ENCODE results near the gene SYNPO.

The SYNPO gene

DNA sequence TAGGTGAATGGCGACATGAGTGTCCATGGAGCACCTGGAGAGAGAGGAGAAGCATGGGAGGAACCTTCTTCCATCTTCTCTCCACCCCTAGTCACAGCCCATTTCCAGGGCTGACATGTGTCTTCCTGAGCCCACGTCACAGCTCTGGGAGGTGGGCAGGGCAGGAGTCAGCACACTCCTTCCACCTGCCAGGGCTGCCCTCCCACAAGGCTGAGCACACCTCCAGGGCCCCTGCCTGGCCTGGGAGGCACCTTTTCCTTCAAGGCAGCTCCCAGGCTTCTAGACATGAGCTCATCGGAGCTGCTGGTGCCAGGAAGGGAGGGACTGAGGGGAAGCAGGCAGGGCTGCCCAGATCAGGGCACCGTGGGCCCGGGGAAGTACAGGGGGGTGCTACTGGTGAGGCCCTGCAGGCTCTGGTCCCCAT lies 13.6 kb upstream of the SYNPO start:
- no peak for DNase-seq (ENCODE audit: low read depth)
- TF ChIP-seq, protein P1, sequence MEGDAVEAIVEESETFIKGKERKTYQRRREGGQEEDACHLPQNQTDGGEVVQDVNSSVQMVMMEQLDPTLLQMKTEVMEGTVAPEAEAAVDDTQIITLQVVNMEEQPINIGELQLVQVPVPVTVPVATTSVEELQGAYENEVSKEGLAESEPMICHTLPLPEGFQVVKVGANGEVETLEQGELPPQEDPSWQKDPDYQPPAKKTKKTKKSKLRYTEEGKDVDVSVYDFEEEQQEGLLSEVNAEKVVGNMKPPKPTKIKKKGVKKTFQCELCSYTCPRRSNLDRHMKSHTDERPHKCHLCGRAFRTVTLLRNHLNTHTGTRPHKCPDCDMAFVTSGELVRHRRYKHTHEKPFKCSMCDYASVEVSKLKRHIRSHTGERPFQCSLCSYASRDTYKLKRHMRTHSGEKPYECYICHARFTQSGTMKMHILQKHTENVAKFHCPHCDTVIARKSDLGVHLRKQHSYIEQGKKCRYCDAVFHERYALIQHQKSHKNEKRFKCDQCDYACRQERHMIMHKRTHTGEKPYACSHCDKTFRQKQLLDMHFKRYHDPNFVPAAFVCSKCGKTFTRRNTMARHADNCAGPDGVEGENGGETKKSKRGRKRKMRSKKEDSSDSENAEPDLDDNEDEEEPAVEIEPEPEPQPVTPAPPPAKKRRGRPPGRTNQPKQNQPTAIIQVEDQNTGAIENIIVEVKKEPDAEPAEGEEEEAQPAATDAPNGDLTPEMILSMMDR (IDR thresholded peaks at IDR 0.05; ENCODE audit: control insufficient read depth, insufficient read depth, low read depth, low read length, missing control alignments), result no peak
- H3K4me3 ChIP-seq (ENCODE audit: control insufficient read depth, low read depth, low read length), result no peak overlapping the region

DNA sequence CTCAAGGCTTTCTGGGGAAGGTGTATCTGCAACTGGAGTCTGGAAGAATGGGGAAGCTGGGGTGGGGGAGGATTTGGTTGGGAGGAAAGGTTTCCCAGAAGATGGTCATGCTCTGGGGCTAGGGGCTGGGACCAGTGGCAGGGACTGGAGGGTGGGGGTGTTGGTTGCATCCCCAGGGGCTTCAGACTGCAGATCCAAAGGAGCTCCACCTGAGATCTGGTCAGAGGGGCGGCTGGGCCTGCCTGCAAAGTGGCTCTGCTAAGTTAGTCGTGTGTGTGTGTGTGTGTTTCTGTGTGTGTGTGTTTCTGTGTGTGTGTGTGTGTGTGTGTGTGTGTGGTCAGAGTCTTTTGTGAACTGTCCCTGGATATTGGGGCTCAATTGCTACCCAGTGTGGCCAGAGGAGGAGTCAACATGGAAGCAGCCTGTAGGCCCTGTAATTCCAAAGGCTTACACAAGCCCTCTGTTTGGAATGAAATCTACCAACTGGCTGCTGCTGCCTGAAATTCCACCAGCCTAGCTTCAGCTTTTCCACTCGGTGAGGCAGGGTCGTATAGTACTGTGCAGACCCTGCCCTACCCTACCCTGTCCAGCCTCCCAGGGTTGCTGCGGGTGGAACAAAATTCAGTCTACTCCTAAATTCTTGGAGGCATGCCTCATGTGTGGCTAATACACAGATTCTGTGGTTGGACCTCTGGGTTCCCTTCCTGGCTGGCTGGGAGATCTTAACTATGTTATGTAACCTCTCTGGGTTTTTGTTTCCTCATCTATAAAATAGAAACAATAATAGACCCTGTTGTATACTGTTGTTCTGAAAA lies 12.5 kb upstream of the SYNPO start:
- DNase-seq (ENCODE audit: low read depth), result no peak
- H3K4me3 ChIP-seq (ENCODE audit: control insufficient read depth, low read depth, low read length), result no peak overlapping the region
- TF ChIP-seq, protein P1 (IDR thresholded peaks at IDR 0.05; ENCODE audit: control insufficient read depth, insufficient read depth, low read depth, low read length, missing control alignments), result no peak

DNA sequence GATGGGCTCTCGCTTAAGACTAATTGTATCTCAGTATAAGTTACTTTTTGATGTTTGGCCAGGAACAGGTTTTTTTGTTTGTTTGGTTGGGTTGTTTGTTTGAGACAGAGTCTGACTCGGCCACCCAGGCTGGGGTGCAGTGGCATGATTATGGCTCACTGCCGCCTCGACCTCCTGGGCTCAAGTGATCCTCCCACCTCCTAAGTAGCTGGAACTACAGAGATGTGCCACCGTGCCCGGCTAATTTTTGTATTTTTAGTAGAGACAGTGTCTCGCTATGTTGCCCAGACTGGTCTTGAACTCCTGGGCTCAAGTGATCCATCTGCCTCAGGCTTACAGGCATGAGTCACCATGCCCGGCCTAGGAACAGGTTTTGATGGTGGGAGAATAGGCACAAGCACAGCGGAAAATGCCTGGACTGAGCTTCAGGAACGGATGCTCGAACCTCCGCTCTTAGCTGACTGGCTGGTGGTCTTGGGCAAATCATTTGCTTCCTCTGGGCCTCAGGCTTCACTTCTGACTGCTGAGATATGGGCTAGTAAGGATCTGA lies 11.4 kb upstream of the SYNPO start:
- TF ChIP-seq, protein P1 (IDR thresholded peaks at IDR 0.05; ENCODE audit: control insufficient read depth, insufficient read depth, low read depth, low read length, missing control alignments), result no peak
- no peak overlapping the region for H3K4me3 ChIP-seq (ENCODE audit: control insufficient read depth, low read depth, low read length)
- no peak for DNase-seq (ENCODE audit: low read depth)

DNA sequence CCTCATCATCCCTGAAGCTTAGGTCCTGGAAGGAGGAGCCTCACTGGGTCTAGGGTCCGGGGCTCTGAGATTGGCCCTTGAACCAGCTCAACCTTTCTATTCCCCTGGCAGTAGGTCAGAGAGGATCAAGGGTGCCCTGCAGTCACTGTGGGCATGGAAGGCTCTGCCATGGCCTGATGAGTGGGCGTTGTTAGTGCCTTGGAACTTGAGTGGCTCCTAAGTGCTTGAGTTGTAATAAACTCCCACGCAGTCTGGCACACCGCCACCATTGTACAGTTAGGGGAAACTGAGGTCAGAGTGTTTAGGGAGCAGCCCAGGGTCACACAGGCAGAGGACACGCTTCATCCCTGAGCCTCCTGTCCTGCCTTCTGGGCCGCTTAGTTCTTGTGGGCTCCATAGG lies 10.4 kb upstream of the SYNPO start:
- no peak overlapping the region for H3K4me3 ChIP-seq (ENCODE audit: control insufficient read depth, low read depth, low read length)
- TF ChIP-seq, protein P1 (IDR thresholded peaks at IDR 0.05; ENCODE audit: control insufficient read depth, insufficient read depth, low read depth, low read length, missing control alignments), result no peak
- DNase-seq (ENCODE audit: low read depth), result no peak

DNA sequence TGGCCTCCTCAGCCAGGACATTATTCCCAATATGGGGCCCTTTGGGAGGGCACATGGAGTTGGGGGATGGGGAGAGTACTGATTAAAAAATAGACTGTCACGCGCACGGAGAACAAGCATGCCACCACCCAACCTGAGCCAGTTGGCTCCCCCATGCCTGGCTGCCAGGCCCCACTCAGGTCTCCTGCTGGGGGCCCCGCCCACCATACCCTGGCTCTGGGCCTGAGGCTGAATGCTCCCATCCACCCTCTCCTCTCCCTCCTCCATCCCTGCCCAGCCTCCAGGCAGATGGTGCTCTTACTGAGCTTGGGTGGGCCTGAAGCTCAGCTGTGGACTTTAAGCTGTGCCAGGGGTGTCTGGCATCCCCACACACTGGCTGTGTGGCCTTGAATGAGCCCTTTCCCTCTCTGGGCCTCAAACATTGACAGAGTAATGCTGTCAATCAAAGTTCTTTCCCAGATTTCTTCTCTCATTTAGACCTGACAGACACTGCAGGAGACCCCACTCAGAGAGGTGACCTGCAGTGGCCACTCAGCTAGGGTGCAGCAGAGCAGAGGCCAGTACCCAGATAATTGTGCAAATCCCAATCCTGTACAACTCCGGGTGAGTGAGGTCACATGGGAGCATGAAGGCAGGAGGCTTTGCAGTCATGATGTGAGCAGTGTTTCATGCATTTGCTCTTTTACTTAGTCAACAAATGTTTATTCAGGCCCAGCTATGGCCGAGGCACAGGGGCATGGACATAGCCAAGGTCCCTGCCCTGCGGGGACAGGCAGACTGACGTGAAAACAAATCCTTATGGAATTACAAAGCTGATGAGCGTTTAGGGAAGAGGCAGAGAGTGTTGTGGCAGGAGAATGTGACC lies 9.8 kb upstream of the SYNPO start:
- no peak overlapping the region for H3K4me3 ChIP-seq (ENCODE audit: control insufficient read depth, low read depth, low read length)
- TF ChIP-seq, protein P1 (IDR thresholded peaks at IDR 0.05; ENCODE audit: control insufficient read depth, insufficient read depth, low read depth, low read length, missing control alignments), result no peak
- no peak for DNase-seq (ENCODE audit: low read depth)

DNA sequence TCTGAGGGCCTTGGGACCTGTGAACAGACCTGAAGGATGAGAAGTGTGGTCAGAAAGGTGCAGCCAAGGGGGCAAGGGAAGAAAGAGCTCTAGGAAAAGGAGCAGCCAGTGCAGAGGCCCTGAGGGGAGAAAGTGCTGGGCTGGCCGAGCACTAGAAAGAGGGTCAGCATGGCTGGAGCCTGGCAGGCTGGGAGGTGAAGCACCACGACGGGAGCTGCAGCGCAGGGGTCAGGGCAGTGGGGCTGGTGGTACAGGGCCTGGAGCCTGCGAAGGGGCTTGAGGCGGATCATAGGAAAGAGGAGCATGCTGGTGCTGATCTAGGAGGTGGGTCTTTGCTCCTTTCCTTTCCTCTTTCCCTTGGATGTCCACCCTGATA lies 9.1 kb upstream of the SYNPO start:
- TF ChIP-seq, protein P1 (IDR thresholded peaks at IDR 0.05; ENCODE audit: control insufficient read depth, insufficient read depth, low read depth, low read length, missing control alignments), result no peak
- no peak for DNase-seq (ENCODE audit: low read depth)
- H3K4me3 ChIP-seq (ENCODE audit: control insufficient read depth, low read depth, low read length), result no peak overlapping the region

Measured in AG09309 (cell line).